ENCODE data around the gene AACS.
"Not testable (repeated sequence)": the region's sequence is repeated elsewhere in the genome, so short reads cannot be mapped to it uniquely, and the experiment has no call there.

AACS gene

GRCh38 chr12:125057708-125058107 is 7.5 kb upstream of the AACS start:
- no peak for DNase-seq (ENCODE audit: low read depth)

GRCh38 chr12:125061229-125061628 is 4.0 kb upstream of the AACS start:
- DNase-seq (ENCODE audit: low read depth) = no peak

- not testable (repeated sequence) for DNase-seq (ENCODE audit: low read depth)
Measured at GRCh38 chr12:125063522-125063921, 1.7 kb upstream of the AACS start.

GRCh38 chr12:125064492-125064891 is 743 bp upstream of the AACS start:
- no peak for DNase-seq (ENCODE audit: low read depth)

DNA sequence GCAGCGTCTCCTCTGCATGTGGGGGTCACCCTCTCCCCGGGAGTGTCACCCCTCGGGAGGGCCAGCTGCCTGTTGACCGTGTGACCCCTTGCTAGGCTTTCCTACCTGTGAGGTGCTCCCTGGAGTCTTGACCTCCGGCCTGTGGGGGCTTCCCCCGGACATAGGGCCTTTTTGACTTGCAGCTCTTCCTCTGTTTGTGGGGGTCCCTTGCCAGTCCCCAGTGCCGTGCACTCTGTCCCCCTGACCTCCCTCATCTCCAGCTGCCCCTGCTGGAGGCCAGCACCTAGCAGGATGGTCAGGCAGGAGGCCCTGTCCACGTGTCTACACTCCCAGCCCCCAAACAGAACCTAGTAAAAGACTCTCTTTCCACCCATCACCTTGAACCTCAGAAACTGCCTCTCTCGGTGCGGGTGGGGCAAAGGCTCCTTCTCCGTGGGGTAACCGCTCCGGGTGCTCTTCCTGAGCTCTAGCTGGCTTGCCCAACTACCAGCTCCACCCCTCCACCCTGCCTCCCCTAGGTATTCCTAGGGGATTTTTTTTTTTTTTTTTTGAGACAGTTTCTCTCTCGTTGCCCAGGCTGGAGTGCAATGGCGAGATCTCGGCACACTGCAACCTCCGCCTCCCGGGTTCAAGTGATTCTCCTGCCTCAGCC is 810 bp downstream of the AACS start:
- DNase-seq (ENCODE audit: low read depth) = no peak

DNA sequence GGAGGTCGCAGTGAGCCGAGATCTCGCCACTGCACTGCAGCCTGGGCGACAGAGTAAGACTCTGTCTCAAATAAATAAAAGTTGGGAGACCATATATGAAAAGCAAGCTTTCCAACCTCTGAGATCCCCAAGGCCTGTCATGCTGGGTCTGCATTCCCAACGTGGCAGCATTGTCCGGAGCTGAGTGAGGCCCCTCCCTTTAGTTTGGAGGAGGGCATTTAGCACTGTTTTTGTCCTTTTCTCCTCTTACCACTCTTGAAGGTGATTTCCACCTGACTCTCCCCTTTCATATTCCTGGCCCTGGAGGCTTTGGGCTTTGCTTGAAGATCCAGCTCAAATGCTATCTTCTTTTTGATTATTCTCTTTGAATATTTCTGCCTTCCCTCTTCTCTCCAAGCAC is 3.2 kb downstream of the AACS start:
- no peak for DNase-seq (ENCODE audit: low read depth)

DNA sequence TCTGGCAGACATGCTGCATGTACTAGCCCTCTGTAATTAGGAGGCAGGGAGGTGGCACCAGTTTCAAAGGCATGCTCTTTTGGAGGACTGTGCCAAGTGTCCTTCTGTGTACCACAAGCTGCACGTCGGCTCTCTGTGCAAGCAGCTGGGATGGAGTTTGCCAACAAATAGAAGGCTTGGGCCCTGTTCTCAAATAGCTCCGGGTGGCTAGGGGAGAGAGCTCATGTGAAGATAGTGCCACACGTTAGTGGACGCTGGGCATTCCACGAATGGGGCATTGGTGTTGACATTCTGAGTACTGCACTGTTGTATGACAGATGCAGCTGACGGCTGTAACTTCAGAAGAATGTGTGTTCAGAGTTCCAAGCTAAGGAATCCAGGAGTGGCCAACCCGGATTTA is 4.4 kb downstream of the AACS start:
- DNase-seq (ENCODE audit: low read depth) = no peak

- no peak for DNase-seq (ENCODE audit: low read depth)
Measured at GRCh38 chr12:125070112-125070511, 4.9 kb downstream of the AACS start.

DNA sequence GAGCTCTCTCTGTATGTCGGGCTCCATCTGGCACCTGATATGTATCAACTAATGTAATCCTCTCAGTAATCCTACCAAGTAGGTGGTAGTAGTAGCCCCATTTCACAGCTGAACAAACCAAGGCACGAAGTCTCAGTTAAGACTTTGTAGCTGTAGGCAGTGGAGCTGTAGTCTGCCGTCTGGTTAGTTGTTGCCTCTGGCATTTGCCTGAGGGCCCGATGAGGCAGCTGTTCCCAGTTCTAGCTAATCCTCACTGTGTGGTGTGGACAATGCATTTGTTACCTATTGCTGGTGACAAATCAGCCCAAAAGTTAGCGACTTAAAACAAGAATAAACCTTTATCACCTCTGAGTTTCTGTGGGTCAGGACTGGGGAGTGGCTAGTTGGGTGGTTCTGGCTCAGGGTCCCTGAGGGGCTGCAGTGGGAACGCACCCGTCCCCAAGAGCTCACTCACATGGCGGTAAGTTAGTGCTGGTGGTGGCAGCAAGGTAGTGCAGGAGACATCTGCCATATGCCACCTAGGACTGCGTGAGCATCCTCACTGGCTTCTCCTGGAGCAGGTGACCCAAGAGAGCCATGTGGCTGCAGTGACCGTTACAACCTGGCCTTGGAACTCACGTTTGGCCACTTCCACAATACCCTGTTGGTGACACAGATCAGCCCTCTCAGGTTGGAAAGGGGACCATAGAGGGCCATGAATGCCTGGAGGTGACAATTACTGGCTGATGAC is 5.6 kb downstream of the AACS start:
- DNase-seq (ENCODE audit: low read depth) = no peak

GRCh38 chr12:125071456-125071855 is 6.2 kb downstream of the AACS start:
- no peak for DNase-seq (ENCODE audit: low read depth)

- DNase-seq (ENCODE audit: low read depth) = no peak
Measured at GRCh38 chr12:125072496-125072895, 7.3 kb downstream of the AACS start.

- not testable (repeated sequence) for DNase-seq (ENCODE audit: low read depth)
Measured at GRCh38 chr12:125074294-125074693, 9.1 kb downstream of the AACS start.

DNA sequence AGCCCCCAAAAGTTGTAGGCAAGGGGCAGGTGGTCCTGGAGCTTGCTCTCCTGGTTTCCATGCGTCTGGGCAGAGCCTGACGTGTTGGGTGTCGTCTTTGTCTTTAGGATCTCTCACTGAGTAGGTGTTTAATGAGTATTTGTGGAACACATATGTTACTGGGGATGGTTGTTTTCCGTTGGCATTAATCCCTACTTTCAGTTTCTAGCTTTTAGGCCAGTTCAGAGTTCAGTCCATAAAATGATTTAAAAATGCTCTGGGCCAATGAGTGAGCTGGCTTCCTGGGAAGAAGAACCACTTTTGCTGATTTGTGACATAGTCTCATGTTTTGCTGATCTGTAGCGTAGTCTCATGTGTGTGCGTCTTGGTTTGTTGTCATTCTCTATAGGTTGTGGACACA is 10.9 kb downstream of the AACS start:
- DNase-seq (ENCODE audit: low read depth) = no peak

- no peak for DNase-seq (ENCODE audit: low read depth)
Measured at GRCh38 chr12:125079084-125079483, 13.8 kb downstream of the AACS start.

- no peak for DNase-seq (ENCODE audit: low read depth)
Measured at GRCh38 chr12:125079648-125080645, 14.7 kb downstream of the AACS start.

- DNase-seq (ENCODE audit: low read depth) = no peak
Measured at GRCh38 chr12:125081427-125081826, 16.2 kb downstream of the AACS start.

GRCh38 chr12:125083072-125083471 is 17.8 kb downstream of the AACS start:
- no peak for DNase-seq (ENCODE audit: low read depth)

- not testable (repeated sequence) for DNase-seq (ENCODE audit: low read depth)
Measured at GRCh38 chr12:125088199-125088598, 23.0 kb downstream of the AACS start.

GRCh38 chr12:125089083-125089482 is 23.8 kb downstream of the AACS start:
- no peak for DNase-seq (ENCODE audit: low read depth)

DNA sequence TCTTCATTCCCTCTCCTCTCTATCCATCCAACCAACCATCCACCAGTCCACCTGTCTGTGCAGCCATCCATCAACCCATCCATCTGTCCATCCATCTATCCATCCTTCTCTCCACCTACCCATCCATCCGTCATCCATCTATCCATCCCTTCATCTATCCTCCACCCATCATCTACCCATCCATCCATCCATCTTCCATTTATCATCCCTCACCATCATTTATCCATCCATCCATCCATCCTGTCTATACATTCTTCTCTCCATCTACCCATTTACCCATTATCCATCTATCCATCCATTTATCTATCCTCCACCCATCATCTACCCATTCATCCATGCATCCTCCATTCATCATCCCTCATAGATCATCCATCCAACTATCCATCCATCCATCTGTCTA is 24.4 kb downstream of the AACS start:
- DNase-seq (ENCODE audit: low read depth) = no peak

DNA sequence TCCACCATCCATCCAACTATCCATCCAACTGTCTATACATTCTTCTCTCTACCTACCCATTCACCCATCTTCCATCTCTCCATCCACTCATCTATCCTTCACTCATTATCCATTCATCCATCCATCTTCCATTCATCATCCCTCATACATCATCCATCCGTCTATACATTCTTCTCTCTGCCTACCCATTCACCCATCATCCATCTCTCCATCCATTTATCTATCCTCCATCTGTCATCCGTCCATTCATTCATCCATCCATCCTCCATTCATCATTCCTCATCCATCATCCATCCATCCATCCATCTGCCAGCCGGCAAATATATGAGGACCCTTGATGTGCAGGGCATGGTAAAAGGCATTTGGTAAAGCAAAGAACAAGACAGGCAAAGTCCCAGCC is 25.2 kb downstream of the AACS start:
- no peak for DNase-seq (ENCODE audit: low read depth)

- DNase-seq (ENCODE audit: low read depth) = no peak
Measured at GRCh38 chr12:125091401-125091800, 26.2 kb downstream of the AACS start.
